HG03097 (cell line): ENCODE data around the gene TIGAR.

Source experiments
- ATAC-seq: cut with Tn5 transposase; IDR thresholded peaks from one replicate; pipeline ENCODE4 v1.9.1; 2021; ENCODE audit not compliant: unreplicated experiment, low FRiP score

Gene TIGAR

DNA sequence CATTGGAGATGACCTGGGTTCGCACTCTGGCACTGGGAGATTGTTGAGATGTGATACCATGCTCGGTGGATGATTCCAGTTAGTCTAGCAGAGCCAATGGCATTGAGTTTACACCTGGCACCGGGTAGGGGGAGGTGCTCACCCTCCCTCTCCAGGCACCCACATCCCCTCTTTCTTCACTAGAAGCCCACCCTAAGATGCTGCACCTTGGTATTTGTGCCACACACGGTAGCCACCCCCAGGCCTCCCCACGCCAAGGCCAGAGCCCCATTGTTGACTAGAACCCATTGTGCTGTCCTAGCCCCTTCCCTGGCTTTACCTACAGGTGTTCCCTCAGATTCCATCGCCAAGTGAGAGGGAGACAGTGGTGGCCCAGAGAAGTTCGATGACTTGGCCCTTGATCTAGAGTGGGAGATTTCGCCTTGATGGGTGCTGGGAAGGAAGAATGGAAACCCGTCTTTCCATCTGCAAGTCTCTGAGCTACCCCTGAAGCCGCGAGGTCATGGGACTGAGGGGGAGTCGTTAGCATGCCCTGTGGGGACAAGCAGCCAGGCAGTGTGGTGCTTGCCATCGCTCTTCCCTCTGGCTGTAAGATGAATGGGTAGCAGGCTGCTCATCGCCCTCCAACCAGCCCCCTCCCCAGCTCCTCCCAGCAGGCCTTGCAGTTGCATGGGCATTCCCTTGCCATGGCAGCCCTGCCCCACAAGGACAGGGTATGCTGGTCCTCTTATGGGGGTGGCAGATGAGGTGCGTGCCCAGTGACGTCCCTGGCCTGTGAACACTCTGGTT lies 38.7 kb upstream of the TIGAR start:
- no peak for ATAC-seq

DNA sequence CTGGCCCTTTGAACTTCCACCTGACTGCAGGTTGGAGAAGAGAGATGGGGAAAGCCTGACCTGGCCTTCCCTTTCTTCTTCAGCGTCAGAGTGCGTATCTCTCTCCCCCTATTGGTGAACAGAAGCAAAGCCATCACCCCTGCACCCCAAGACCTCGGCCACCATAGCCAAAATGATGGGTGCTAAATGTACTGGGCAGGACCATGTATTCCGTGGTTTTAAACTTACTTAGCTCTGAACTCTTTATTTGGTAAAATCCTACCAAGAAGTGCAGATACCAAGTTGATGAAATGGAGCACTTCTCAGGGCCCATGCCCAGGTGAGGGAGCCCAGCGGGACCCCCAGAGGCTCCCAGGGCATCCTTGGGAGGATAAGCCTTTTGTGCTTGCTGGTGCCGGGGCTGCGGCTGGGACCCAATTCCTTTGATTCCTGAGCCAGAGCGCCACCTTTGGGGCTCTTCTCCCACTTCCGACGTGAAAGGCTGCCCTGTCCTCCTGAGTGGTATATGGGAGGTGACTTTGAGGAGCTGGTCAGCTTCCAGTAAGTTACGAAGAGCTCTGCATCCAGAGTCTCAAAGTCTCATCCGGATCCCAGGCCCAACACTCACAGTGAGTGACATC lies 38.0 kb upstream of the TIGAR start:
- no peak for ATAC-seq

DNA sequence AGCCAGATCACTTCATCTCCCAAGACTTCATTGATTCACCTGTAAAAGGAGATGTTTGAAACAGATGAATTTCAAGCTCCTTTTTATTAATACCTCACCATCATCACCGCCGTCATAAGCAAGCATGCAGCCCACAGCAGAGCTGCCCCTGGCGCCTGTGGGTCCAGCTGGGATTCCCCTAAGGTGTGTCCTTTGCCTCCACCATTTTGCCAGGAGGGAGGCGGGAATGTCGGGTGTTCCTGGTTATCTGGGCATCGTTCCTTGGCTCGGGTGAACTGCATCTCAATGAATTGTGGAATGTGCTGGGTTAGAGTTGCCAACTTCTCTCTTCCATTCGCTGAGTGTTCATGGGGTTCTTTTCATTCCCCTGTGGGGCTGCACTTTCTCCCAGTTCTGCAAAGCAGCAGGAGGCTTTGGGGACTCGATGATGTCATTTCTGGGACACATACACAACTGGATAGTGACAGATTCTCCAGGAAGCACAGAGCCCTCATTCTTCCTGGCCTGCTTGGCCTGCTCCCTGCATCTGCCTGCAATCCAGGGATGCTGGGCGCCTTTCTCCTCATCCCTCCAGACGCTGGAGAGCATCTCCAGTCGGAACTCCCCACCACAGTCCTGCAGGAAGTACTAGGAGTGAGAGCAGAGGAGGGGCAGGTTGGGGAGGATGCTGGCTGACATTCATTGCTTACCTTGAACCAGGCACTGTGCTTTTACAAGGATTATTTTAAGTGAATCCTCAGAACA lies 37.3 kb upstream of the TIGAR start:
- ATAC-seq: no peak

DNA sequence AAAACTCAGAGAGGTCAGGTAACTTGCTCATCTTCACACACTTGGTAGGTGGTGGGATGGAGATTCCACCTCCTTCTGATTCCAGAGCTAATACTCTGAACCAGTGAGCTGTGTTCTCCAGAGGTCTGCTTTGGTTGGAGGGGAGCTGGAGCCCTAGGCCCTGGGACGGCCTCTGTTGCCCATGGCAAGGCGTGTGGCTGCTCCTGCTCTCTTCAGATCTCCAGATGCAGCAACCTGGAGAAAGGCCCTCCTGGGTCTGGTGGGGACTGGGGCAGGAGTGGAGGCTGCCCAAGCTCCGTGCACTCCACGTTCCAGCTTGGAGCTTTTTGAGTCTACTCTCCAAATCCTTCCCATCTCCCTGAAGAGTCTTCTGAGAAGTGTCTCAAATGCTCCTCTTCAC lies 36.7 kb upstream of the TIGAR start:
- no peak for ATAC-seq

DNA sequence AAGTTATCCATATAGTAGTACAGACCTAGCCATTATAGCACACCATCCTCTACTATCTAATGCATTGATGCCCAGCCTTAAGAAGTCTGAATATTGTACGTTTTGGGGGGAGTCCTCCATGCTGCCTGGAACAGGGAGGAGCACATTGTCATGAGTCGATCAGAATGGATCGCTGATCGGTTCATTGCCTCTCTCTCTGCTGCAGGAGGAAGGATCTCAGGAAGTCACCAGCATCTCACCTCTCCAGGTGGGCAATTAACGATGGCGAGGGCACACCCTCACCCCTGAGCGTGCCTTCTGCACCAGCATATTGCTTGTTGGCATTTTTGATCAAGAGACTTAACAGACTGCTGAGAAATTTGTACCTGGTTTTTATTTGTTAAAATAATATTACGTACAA lies 35.9 kb upstream of the TIGAR start:
- ATAC-seq: no peak

GRCh38 chr12:4286228-4286627 lies 34.8 kb upstream of the TIGAR start:
- no peak for ATAC-seq

DNA sequence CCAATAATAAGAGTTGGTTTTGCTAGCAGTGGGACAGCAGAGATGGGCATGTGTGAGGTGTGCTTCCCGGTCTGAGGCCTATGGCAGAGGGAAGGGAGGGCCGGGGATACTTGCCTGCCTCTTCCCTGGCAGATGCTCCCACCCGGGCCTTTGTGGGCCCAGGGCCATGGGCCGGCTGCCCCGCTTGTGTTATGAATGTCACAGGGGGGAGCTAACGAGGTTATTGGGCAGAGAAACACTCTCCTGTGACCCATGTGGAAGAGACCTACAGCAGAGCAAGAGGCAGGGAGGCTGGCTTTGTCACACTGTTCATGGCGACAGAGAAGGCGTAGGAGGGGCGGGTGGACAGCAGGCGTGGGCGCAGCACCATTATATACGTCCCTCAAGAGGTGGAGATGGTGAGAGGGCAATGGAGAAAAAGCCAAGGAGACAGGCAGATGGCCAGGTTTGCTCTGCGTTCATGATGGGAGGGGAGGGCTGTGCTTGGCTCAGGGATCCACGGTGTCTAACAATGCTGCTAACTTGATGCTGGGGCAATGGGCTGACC lies 34.2 kb upstream of the TIGAR start:
- ATAC-seq: no peak

DNA sequence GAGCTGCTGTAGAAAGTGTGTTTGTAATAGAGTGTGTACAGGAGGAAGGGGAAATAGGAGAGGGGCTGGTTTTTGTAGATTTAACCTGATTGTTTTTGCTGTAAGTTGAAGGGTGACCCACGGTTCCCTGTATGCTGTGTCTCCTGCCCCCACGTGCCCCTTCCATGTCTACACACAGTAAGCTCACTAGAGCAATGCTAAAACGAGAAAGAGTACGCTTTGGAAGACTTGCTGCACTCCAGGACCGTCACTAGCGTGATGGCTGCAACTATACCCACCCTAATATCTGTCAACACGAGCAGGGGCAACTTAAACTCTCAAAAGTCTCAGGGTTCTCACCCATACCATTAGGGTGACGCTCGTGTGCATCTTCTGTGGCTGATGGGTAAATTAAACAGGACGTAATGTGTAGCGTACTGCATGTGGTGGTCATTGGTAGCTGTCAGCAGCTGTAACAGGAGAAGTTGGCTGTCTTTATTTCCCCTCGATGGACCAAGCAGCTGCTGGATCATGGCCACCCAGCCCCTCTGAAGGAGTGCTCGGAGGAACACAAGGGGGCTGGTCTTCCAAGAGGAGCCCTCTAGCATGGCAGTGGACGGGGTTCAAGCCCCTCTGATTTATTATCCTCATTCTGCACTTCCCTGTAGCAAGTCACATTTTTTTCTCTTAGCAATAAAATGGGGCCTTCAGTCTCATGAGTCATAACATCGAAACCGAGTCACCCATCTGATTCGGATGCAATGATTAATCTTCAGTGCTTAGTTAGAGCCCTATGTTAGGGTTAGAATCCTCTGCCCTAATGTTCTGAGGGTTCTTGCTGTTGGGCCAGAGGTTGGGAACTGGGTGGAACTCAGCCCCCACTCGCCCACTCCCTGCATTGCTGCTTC lies 33.4 kb upstream of the TIGAR start:
- ATAC-seq: no peak

DNA sequence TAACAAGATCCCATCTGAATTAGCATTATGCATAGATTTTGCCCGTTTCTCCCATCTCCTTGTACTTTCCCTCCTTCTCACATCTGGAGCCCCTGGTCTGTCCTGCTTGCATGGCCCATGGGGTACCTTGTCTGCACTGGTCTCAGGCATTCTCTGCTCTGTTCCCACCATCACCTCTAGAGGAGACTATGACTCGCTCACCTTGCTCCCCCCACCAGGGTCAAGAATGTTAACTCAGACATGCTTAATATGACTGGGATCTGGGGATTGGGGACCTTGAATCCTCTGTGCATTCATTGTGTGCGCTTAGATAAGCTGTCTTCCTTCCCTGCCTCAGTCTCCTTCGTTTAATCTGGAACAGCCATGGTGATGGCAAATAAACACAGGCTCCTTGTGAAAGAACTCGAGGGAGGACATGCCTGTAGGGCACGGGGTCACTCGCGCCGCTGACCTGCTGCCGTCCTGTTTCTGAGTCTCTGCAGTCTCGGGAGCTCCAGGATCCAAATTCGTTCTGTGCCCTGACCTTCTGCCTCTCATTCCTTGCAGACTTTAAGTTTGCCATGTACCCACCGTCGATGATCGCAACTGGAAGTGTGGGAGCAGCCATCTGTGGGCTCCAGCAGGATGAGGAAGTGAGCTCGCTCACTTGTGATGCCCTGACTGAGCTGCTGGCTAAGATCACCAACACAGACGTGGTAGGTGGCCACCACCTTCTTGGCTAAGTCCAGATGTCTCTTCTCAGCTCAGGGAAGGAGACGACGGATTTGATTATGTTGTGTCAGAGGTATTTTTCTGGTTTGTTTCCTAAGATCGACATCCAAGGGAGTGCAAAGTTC lies 32.5 kb upstream of the TIGAR start:
- no peak for ATAC-seq

DNA sequence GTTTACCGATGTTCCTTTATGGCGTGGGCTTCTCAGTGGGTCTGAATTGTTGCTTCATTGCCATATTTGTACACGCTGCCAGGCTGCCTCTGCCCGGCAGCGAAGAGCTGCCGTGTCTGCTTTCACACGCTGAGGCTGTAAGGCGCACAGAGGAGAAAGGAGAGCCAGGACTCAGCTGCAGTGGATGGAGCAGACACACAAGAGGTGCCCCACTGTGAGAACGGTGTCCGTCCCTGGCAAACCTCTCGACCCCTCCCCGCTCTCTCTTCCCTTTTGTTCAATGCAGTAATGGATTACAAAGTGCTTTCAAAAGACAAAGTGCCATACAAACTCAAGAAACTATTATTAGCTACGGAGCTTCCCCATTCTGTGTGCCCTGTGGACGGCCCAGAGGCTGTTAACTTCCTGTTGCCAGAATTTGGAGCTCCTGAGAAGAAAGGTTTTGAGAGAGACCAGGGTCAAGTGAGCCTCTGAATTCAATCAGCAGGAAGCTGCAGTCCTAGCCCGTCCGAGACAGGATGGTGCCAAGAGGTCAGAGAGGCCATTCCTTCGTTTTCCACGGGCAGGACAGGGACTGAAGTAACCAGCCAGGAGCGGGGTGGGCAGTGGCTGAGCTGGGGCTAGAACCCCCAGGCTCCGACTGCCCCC lies 31.7 kb upstream of the TIGAR start:
- ATAC-seq: no peak

- ATAC-seq: no peak
These were observed 30.8 kb upstream of the TIGAR start for GRCh38 chr12:4289998-4290790.

- no peak for ATAC-seq
These were observed 28.5 kb upstream of the TIGAR start for GRCh38 chr12:4292341-4293073.

GRCh38 chr12:4293299-4293965 lies 27.6 kb upstream of the TIGAR start:
- no peak for ATAC-seq

- no peak for ATAC-seq
These were observed 27.0 kb upstream of the TIGAR start for GRCh38 chr12:4293966-4294505.

DNA sequence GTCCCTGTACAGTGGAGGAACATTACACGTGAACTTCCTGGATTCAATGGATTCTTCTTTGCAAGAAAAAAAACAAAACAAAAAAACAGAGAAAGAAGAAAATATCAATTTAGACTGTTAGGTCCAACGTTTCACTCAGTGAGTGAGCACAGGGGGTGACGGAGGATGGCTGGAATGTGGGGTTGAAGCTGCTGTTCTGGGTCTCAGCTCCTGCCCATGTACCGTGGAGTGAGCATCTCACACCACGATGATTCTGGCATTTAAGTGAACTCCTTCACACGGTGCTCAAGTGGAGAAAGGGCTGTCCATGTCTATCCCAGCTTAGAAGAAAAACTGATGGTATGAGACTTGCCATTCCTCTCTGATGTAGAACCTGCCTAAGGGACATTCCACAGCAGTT lies 24.3 kb upstream of the TIGAR start:
- ATAC-seq: no peak

DNA sequence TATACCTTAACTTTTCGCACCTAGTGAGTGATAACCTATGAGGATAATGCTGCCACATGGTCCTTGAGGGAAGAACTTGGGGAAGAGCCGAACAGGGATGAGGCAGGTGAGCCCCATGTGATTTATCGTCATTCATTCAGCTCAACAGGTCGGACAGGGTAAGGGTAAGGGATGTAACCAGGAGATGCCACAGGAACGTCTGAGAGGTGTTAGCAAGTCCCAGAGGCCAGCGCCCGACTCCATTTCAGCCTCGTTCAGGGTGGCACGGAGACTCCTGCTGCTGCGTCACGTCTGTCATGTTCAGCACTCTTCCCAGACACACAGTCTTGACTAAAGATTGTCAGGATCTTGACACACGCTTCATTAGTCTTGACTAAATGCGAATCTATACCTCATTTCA lies 23.4 kb upstream of the TIGAR start:
- no peak for ATAC-seq

DNA sequence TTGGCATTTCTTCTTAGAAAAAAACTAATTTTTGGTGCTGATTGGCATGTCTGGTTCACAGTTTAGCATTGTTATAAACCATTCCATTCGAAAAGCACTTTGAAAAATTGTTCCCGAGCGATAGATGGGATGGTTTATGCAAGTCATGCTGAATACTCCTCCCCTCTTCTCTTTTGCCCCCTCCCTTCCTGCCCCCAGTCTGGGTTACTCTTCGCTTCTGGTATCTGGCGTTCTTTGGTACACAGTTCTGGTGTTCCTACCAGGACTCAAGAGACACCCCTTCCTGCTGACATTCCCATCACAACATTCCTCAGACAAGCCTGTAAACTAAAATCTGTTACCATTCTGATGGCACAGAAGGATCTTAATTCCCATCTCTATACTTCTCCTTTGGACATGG lies 20.1 kb upstream of the TIGAR start:
- no peak for ATAC-seq
